Aorta (tissue), 5 donors: ENCODE measurements around the gene CENPH. TPM values are rescaled to one million over a fixed set of nuclear protein-coding genes. Genes with fewer than 3 reads are reported as not detected.
"Not testable (repeated sequence)": the region's sequence is repeated elsewhere in the genome, so short reads cannot be mapped to it uniquely, and the experiment has no call there.

Experiments
- ATAC-seq: fragments of 200-7000 bp; cut with Tn5 transposase; one replicate; pipeline ENCODE4 v1.9.1; 2022; ENCODE audit warnings: moderate library complexity; ENCODE audit not compliant: low FRiP score
- DNase-seq, 2 donors: peaks; one replicate each; pipeline ENCODE4 v3.0.0-alpha.2; 2020
- H3K27ac ChIP-seq, 2 donors: one replicate each; pipeline ENCODE4 v1.5.1; 2013; ENCODE audit warnings: low read length in 2 of 2, mild to moderate bottlenecking in 2 of 2, moderate library complexity in 2 of 2, control low read depth in 1 of 2, inconsistent platforms in 1 of 2, low read depth in 1 of 2
- H3K27me3 ChIP-seq, 2 donors: one replicate each; pipeline ENCODE4 v1.6.1; 2013; ENCODE audit warnings: control low read depth in 1 of 2, low read length in 1 of 2, mild to moderate bottlenecking in 1 of 2, moderate library complexity in 1 of 2; ENCODE audit not compliant: insufficient read depth in 2 of 2, control insufficient read depth in 1 of 2
- H3K36me3 ChIP-seq, 2 donors: one replicate each; pipeline ENCODE4 v1.6.1; 2013; ENCODE audit warnings: control low read depth in 1 of 2, low read length in 1 of 2, mild to moderate bottlenecking in 1 of 2; ENCODE audit not compliant: insufficient read depth in 2 of 2, control insufficient read depth in 1 of 2
- H3K4me1 ChIP-seq, 2 donors: one replicate each; pipeline ENCODE4 v1.6.1; 2013; ENCODE audit warnings: low read length in 2 of 2, control low read depth in 1 of 2, mild to moderate bottlenecking in 1 of 2, moderate library complexity in 1 of 2; ENCODE audit not compliant: insufficient read depth in 2 of 2, control insufficient read depth in 1 of 2
- H3K4me3 ChIP-seq, 2 donors: one replicate each; pipeline ENCODE4 v1.5.1; 2013; ENCODE audit warnings: low read length in 2 of 2, control low read depth in 1 of 2, mild to moderate bottlenecking in 1 of 2
- H3K9me3 ChIP-seq: one replicate; pipeline ENCODE4 v1.6.1; 2013; ENCODE audit warnings: mild to moderate bottlenecking, low read length; ENCODE audit not compliant: control insufficient read depth
- WGBS, 2 donors: extraction: QIAGEN DNeasy Blood & Tissue Kit; methylation state at CpG; one replicate each; pipeline ENCODE4 v1.1.7; 2013; 5-methylcytosine and 5-hydroxymethylcytosine counted together
- intact Hi-C, 2 donors: fragments of 100-400 bp; cut with DNase I; formaldehyde crosslinking; loops; one replicate each; pipeline versions ENCODE4 v1.14.2 to v1.15.0; 2022
- polyA plus RNA-seq, 2 donors: library from polyadenylated mRNA; stranded (reverse); fragments of 200-250 nt; gene quantifications; one replicate each; pipeline ENCODE4 v1.2.3, GENCODE V29; 2013
- total RNA-seq, 2 donors: library from RNA; stranded (reverse); fragmentation: NEBNext Ultra II Directional; extraction: Animal tissue kit (Norgen Biotek cat#: 25700); gene quantifications; one replicate each; pipeline ENCODE4 v1.2.1, GENCODE V29; 2021
- donor health status: healthy with polysubstance abuse.
- donor health status: Bipolar disorder and iron deficiency.
- donor health status: DM: no; HTN: no; CAD: no.
- donor health status: DM: no; HTN: no; CAD: no.
- donor health status: DM: yes; HTN: yes; CAD: no.

Gene CENPH
- total and polyA plus RNA-seq, 4 donors = 0.38 to 3.3 (median 2.3) TPM

DNA sequence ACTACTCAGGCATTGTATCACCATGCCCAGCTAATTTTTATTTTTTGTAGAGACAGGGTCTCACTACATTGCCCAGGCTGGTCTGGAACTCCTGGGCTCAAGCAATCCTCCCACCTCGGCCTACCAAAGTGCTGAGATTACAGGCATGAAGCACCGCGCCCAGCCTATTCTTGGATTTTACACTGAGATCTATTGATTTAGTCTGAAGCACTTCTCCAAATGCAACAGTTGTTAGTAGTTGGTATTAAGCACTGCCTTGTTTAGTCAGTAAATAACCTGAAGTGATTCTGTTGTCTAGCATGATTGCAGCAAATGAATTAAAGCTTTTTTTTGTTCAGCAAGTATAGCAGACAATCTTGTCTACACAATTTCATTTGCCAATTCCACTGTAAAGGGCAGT is 31.3 kb upstream of the CENPH start:
- no peaks in the 10 kb centered on the region for H3K27me3 ChIP-seq
- DNase-seq = no peak
- intact Hi-C loops = no loop called here
- no peak overlapping the region for H3K4me3 ChIP-seq
- no peaks in the 10 kb centered on the region for H3K36me3 ChIP-seq
- no peak overlapping the region for H3K27ac ChIP-seq
- 89 to 90% methylated on average over 3 of the region's 3 CpGs for WGBS, 2 donors
- H3K4me1 ChIP-seq = no peaks in the 10 kb centered on the region
- no peaks in the 10 kb centered on the region for H3K9me3 ChIP-seq
- no peak for ATAC-seq

DNA sequence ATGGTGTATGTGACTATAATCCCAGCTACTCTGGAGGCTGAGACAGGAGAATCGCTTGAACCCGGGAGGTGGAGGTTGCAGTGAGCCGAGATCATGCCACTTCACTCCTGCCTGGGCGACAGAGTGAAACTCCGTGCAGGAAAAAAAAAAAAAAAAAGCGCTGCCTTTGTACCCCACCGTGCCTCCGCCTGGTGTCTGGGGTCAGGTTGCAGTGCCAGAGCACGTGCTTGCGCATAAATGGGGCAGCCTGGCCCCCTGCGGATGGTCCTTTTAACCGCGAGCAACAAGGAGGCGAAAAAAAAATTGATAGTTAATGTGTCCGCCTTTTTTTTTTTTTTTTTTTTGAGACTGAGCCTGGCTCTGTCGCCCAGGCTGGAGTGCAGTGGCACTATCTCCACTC is 28.7 kb upstream of the CENPH start:
- no peak overlapping the region for H3K27ac ChIP-seq
- intact Hi-C loops = loop anchor here in 1 of 2 donors (10.0 kb wide), 2 partner anchors 54 to 174 kb away; partner anchors contain the start of gene CCDC125
- H3K4me1 ChIP-seq = no peaks in the 10 kb centered on the region
- ATAC-seq (no peak), DNase-seq (no peak)
- WGBS, 2 donors = 89 to 90% methylated on average over 15 to 16 of the region's 16 CpGs
- H3K36me3 ChIP-seq = no peaks in the 10 kb centered on the region
- no peaks in the 10 kb centered on the region for H3K27me3 ChIP-seq
- no peaks in the 10 kb centered on the region for H3K9me3 ChIP-seq
- no peak overlapping the region for H3K4me3 ChIP-seq

GRCh38 chr5:69166686-69167492 is 22.5 kb upstream of the CENPH start, which contains the start of gene CCNB1:
TSS of gene CCNB1 (plus strand) at chr5:69167150. CDS start at chr5:69167263, 113 bp downstream.
- H3K27ac ChIP-seq = no peak within 1 kb of the TSS
- no peaks in the 10 kb centered on the region for H3K36me3 ChIP-seq
- no peaks in the 10 kb centered on the region for H3K27me3 ChIP-seq
- peak; percentile 99 for DNase-seq
- ATAC-seq = peak; percentile 100
- H3K4me1 ChIP-seq = no peaks in the 10 kb centered on the region
- no peaks in the 10 kb centered on the region for H3K9me3 ChIP-seq
- WGBS, 2 donors = 1% methylated on average over 50 of the region's 50 CpGs
- peak within 1 kb of the TSS; percentile 40 to 59 for H3K4me3 ChIP-seq
- intact Hi-C loops = loop anchor here in 1 of 2 donors (10.0 kb wide), 2 partner anchors 48 to 168 kb away; partner anchors contain the start of gene CCDC125

GRCh38 chr5:69167493-69167855 is 21.9 kb upstream of the CENPH start:
- H3K4me3 ChIP-seq = peak overlapping the region; percentile 6 to 40
- H3K36me3 ChIP-seq = no peaks in the 10 kb centered on the region
- no peak overlapping the region for H3K27ac ChIP-seq
- DNase-seq = no peak
- no peaks in the 10 kb centered on the region for H3K27me3 ChIP-seq
- WGBS, 2 donors = 0 to 1% methylated on average over 11 of the region's 11 CpGs
- intact Hi-C loops = loop anchor here in 1 of 2 donors (10.0 kb wide), 2 partner anchors 47 to 167 kb away; partner anchors contain the start of gene CCDC125
- no peak for ATAC-seq
- H3K9me3 ChIP-seq = no peaks in the 10 kb centered on the region
- H3K4me1 ChIP-seq = no peaks in the 10 kb centered on the region

- no peaks in the 10 kb centered on the region for H3K27me3 ChIP-seq
- DNase-seq (no peak), ATAC-seq (no peak)
- no peak overlapping the region for H3K27ac ChIP-seq
- H3K9me3 ChIP-seq = no peaks in the 10 kb centered on the region
- no peak overlapping the region for H3K4me3 ChIP-seq
- no peaks in the 10 kb centered on the region for H3K36me3 ChIP-seq
- intact Hi-C loops = loop anchor here in 1 of 2 donors (10.0 kb wide), 2 partner anchors 47 to 167 kb away; partner anchors contain the start of gene CCDC125
- H3K4me1 ChIP-seq = no peaks in the 10 kb centered on the region
- WGBS, 2 donors = 27 to 30% methylated on average over 8 of the region's 8 CpGs
Measured at GRCh38 chr5:69167929-69168328, 21.5 kb upstream of the CENPH start.

GRCh38 chr5:69170495-69170894 is 18.9 kb upstream of the CENPH start:
- DNase-seq (no peak), ATAC-seq (no peak)
- H3K4me3 ChIP-seq = no peak overlapping the region
- 95 to 96% methylated on average over 1 of the region's 1 CpG for WGBS, 2 donors
- no peaks in the 10 kb centered on the region for H3K4me1 ChIP-seq
- no peaks in the 10 kb centered on the region for H3K27me3 ChIP-seq
- intact Hi-C loops = no loop called here
- no peak overlapping the region for H3K27ac ChIP-seq
- H3K9me3 ChIP-seq = no peaks in the 10 kb centered on the region
- no peaks in the 10 kb centered on the region for H3K36me3 ChIP-seq

GRCh38 chr5:69170969-69171368 is 18.4 kb upstream of the CENPH start:
- H3K4me3 ChIP-seq = no peak overlapping the region
- WGBS, 2 donors = 94 to 99% methylated on average over 3 of the region's 3 CpGs
- H3K4me1 ChIP-seq = no peaks in the 10 kb centered on the region
- no peaks in the 10 kb centered on the region for H3K27me3 ChIP-seq
- ATAC-seq = no peak
- H3K9me3 ChIP-seq = no peaks in the 10 kb centered on the region
- H3K36me3 ChIP-seq = no peaks in the 10 kb centered on the region
- no peak overlapping the region for H3K27ac ChIP-seq
- DNase-seq = no peak
- intact Hi-C loops = no loop called here

DNA sequence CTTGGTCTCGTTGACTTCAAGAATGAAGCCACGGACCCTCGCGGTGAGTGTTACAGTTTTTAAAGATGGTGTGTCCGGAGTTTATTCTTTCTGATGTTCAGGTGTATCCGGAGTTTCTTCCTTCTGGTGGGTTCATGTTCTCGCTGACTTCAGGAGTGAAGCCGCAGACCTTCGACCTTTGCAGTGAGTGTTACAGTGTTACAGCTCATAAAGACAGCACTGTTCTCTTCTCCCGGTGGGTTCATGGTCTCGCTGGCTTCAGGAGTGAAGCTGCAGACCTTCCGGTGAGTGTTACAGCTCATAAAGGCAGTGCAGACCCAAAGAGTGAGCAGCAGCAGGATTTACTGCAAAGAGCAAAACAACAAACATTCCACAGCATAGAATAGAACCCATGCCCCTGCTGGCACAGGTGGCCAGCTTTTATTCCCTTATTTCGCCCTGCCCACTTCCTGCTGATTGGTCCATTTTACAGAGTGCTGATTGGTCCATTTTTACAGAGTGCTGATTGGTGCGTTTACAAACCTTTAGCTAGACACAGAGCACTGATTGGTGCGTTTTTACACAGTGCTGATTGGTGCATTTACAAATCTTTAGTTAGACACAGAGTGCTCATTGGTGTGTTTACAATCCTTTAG is 7.6 kb upstream of the CENPH start:
- not testable (repeated sequence) for H3K4me1 ChIP-seq, ATAC-seq, H3K4me3 ChIP-seq

More for the DNA sequence above, 7.6 kb upstream of the CENPH start:
- WGBS, 2 donors = 91% methylated on average over 15 of the region's 15 CpGs
- H3K36me3 ChIP-seq, H3K9me3 ChIP-seq, H3K27me3 ChIP-seq, DNase-seq, intact Hi-C loops, H3K27ac ChIP-seq: not testable (repeated sequence)
